Ectodermal cell (in vitro differentiated cells): ENCODE data around the gene ZSCAN5A.

Experiments
- H3K27ac ChIP-seq: 2 replicates; pipeline ENCODE4 v1.7.0; 2013; ENCODE audit warnings: mild to moderate bottlenecking, low read depth, low read length; ENCODE audit not compliant: insufficient read depth, poor library complexity, severe bottlenecking
- H3K27me3 ChIP-seq: 2 replicates; pipeline ENCODE4 v1.7.0; 2013; ENCODE audit warnings: mild to moderate bottlenecking, low read length; ENCODE audit not compliant: insufficient read depth, control insufficient read depth, poor library complexity, severe bottlenecking
- H3K36me3 ChIP-seq: one replicate; pipeline ENCODE4 v1.7.0; 2013; ENCODE audit warnings: low read length; ENCODE audit not compliant: control insufficient read depth, insufficient read depth
- H3K4me1 ChIP-seq: one replicate; pipeline ENCODE4 v1.7.0; 2013; ENCODE audit warnings: low read length; ENCODE audit not compliant: control insufficient read depth, insufficient read depth
- H3K4me3 ChIP-seq: 2 replicates; pipeline ENCODE4 v1.7.0; 2013; ENCODE audit warnings: low read depth, low read length, control low read depth; ENCODE audit not compliant: insufficient read depth
- H3K9me3 ChIP-seq: 2 replicates; pipeline ENCODE4 v1.7.0; 2013; ENCODE audit warnings: mild to moderate bottlenecking, low read length, moderate library complexity; ENCODE audit not compliant: control insufficient read depth
- WGBS, 2 experiments: methylation state at CpG; one replicate each; pipeline ENCODE4 v1.1.7; 2013; ENCODE audit warnings: missing lambda C conversion rate in 2 of 2; 5-methylcytosine and 5-hydroxymethylcytosine counted together

The ZSCAN5A gene

GRCh38 chr19:56301886-56302620, 12.6 kb downstream of the ZSCAN5A start:
- H3K27ac ChIP-seq = no peak overlapping the region
- no peaks in the 10 kb centered on the region for H3K4me1 ChIP-seq
- no peaks in the 10 kb centered on the region for H3K9me3 ChIP-seq
- H3K36me3 ChIP-seq = no peaks in the 10 kb centered on the region
- H3K4me3 ChIP-seq = no peak overlapping the region
- 87 to 89% methylated on average over 9 of the region's 9 CpGs for WGBS, 2 experiments
- H3K27me3 ChIP-seq = no peaks in the 10 kb centered on the region

DNA sequence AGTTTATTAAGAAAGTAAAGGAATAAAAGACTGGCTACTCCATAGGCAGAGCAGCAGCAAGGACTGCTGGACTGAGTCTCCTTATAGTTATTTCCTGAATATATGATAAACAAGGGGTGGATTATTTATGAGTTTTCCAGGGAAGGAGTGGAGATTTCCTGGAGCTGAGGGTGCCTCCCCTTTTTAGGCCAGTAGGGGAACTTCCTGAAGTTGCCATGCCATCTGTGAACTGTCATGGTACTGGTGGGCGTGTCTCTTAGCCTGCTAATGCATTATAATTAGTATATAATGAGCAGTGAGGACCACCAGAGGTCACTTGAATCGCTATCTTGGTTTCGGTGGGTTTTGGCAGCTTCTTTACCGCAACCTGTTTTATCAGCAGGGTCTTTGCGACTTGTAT, 13.5 kb downstream of the ZSCAN5A start:
- H3K27ac ChIP-seq = no peak overlapping the region
- whole genome bisulfite sequencing, 2 experiments = 75 to 87% methylated on average over 5 of the region's 5 CpGs
- H3K4me1 ChIP-seq = no peaks in the 10 kb centered on the region
- H3K4me3 ChIP-seq = no peak overlapping the region
- H3K27me3 ChIP-seq = no peaks in the 10 kb centered on the region
- H3K36me3 ChIP-seq = no peaks in the 10 kb centered on the region
- H3K9me3 ChIP-seq = no peaks in the 10 kb centered on the region

- Histone ChIP-seq H3K36me3 (no peaks in the 10 kb centered on the region), H3K27me3 (no peaks in the 10 kb centered on the region)
- 94 to 97% methylated on average over 3 of the region's 3 CpGs for WGBS, 2 experiments
Measured at GRCh38 chr19:56299688-56300087, 15.0 kb downstream of the ZSCAN5A start.

GRCh38 chr19:56297010-56297409, 17.6 kb downstream of the ZSCAN5A start:
- Histone ChIP-seq H3K27ac (no peak overlapping the region), H3K4me3 (no peak overlapping the region), H3K4me1 (peaks cover 17% of the 10 kb centered on the region), H3K27me3 (no peaks in the 10 kb centered on the region), H3K36me3 (no peaks in the 10 kb centered on the region), H3K9me3 (no peaks in the 10 kb centered on the region)
- 90 to 92% methylated on average over 3 of the region's 3 CpGs for WGBS, 2 experiments

More at GRCh38 chr19:56299688-56300087, 15.0 kb downstream of the ZSCAN5A start:
- no peak overlapping the region for H3K27ac ChIP-seq
- H3K4me1 ChIP-seq = no peaks in the 10 kb centered on the region
- H3K9me3 ChIP-seq = no peaks in the 10 kb centered on the region
- no peak overlapping the region for H3K4me3 ChIP-seq

DNA sequence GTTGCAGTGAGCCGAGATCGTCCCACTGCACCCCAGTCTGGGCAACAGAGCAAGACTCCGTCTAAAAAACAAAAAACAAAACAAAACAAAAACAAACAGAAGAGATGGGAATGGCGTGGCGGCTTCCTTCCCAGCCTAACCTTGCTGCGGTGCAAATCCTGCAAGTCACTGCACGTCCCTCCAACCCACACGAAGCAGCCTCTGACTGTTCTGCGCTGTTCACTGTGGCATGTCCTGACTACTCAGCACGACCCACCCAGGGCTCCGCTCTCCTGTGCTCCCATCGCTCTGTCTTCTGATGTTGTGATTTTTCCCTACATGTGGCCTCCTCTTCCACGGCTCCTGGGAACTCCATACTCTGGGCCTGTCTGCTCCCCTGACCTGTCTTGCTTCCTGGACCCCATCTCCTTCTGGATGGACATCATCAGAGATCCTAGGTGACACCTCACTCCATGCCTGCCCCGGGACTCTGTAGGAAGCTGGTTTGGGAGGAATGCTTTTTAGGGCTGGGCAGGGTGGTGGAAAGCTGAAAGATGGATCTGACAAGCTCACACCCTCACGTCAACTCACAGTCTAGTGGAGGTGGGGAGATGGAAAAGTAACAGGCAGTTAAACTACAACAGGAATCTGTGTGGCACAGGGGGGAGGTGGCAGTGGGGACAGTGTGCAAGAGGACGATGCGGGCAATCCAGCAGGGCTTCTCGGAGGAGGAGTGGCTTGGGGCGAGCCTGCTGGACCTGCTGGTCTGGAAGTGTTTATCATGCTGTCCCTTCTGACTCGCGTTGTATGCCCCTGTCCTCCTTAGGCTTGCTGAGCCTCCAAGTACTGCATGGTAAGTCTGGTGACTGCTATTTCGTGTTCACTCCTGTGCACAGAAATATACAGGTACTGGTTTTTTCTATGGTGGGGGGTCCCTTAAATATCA, 18.8 kb downstream of the ZSCAN5A start:
- H3K27me3 ChIP-seq = no peaks in the 10 kb centered on the region
- H3K4me3 ChIP-seq = no peak overlapping the region
- no peak overlapping the region for H3K27ac ChIP-seq
- H3K9me3 ChIP-seq = no peaks in the 10 kb centered on the region
- H3K36me3 ChIP-seq = no peaks in the 10 kb centered on the region
- H3K4me1 ChIP-seq = peaks cover 17% of the 10 kb centered on the region
- WGBS, 2 experiments = 94% methylated on average over 22 of the region's 22 CpGs

- H3K27me3 ChIP-seq = no peaks in the 10 kb centered on the region
- H3K9me3 ChIP-seq = no peaks in the 10 kb centered on the region
- peaks cover 17% of the 10 kb centered on the region for H3K4me1 ChIP-seq
- no peaks in the 10 kb centered on the region for H3K36me3 ChIP-seq
- no peak overlapping the region for H3K4me3 ChIP-seq
- H3K27ac ChIP-seq = no peak overlapping the region
- WGBS, 2 experiments = 59 to 74% methylated on average over 3 to 4 of the region's 4 CpGs
Measured at GRCh38 chr19:56294549-56294948, 20.1 kb downstream of the ZSCAN5A start.

DNA sequence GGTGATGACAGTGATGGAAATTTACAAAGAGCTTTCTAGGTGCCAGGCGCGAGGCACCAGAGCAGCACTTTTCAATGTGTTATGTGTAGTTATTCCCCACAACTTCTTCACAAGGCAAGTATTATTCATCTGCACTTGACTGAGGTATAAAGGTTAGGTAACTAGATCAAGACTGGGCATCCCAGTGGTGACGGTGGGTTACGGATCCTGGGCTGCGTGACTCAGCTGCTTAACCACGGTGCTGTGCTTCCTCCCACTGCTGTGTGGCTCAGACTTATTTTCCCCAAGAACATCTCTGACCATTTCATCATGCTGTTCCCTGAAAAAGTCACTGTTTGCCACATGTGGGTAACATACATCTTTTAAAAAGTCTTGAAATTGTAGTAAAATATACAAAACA, 22.8 kb downstream of the ZSCAN5A start:
- Histone ChIP-seq H3K27ac (no peak overlapping the region), H3K9me3 (no peaks in the 10 kb centered on the region), H3K4me3 (no peak overlapping the region), H3K27me3 (no peaks in the 10 kb centered on the region), H3K4me1 (peaks cover 17% of the 10 kb centered on the region), H3K36me3 (no peaks in the 10 kb centered on the region)
- 96% methylated on average over 6 of the region's 6 CpGs for WGBS, 2 experiments

- H3K4me3 ChIP-seq = no peak overlapping the region
- no peak overlapping the region for H3K27ac ChIP-seq
- no peaks in the 10 kb centered on the region for H3K36me3 ChIP-seq
- H3K27me3 ChIP-seq = no peaks in the 10 kb centered on the region
- no peaks in the 10 kb centered on the region for H3K9me3 ChIP-seq
- H3K4me1 ChIP-seq = peaks cover 17% of the 10 kb centered on the region
Measured at GRCh38 chr19:56290104-56290503, 24.5 kb downstream of the ZSCAN5A start.

DNA sequence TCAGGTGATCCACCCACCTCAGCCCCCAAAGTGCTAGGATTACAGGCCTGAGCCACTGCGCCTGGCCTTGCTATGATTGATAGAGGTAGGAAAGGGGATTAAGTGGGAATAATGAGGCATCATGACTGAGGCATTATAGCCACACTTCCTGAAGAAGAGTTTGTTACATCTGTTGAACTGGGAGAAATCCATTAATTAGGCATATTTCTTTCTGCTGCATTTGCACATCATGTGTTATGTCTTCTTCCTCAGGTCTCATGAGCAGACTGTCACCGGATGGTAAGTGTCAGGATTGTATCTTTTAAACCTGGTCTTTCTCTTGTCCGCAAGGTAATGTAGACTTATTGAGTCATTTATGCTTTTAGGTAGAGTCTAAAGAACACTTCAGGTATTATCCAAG, 29.9 kb downstream of the ZSCAN5A start:
- H3K27me3 ChIP-seq = no peaks in the 10 kb centered on the region
- H3K4me3 ChIP-seq = no peak overlapping the region
- no peaks in the 10 kb centered on the region for H3K4me1 ChIP-seq
- no peaks in the 10 kb centered on the region for H3K9me3 ChIP-seq
- WGBS, 2 experiments = 88 to 91% methylated on average over 3 of the region's 3 CpGs
- H3K36me3 ChIP-seq = no peaks in the 10 kb centered on the region
- no peak overlapping the region for H3K27ac ChIP-seq

DNA sequence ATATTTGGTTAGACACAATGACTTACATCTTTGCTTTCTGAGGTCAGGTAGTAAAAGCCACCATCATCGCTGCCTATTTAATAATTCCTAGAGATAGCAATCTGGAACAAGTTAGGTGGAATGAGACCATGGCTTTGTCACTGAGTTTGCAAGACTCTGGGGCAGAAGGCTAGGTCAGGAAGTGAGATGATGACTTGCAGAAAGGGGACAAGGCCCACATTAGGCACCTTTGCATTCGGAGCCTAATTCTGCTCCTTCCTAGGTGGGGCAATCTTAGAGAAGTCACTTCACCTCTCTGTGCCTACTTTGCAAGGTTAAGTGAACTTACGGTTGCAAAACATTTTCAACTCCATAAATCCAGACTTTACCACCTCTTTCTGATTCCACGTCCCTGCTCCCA, 31.8 kb downstream of the ZSCAN5A start:
- H3K27me3 ChIP-seq = no peaks in the 10 kb centered on the region
- H3K4me1 ChIP-seq = no peaks in the 10 kb centered on the region
- H3K9me3 ChIP-seq = no peaks in the 10 kb centered on the region
- no peak overlapping the region for H3K27ac ChIP-seq
- H3K36me3 ChIP-seq = no peaks in the 10 kb centered on the region
- WGBS, 2 experiments = 92 to 93% methylated on average over 4 of the region's 4 CpGs
- H3K4me3 ChIP-seq = no peak overlapping the region
